ENCODE data around the gene SLC29A3.

The SLC29A3 gene

GRCh38 chr10:71302451-71302850, 16.6 kb upstream of the SLC29A3 start:
- H3K4me3 ChIP-seq (ENCODE audit: low read length) = no peak overlapping the region
- no peak for DNase-seq (ENCODE audit: low read depth)
- TF ChIP-seq, protein P1, sequence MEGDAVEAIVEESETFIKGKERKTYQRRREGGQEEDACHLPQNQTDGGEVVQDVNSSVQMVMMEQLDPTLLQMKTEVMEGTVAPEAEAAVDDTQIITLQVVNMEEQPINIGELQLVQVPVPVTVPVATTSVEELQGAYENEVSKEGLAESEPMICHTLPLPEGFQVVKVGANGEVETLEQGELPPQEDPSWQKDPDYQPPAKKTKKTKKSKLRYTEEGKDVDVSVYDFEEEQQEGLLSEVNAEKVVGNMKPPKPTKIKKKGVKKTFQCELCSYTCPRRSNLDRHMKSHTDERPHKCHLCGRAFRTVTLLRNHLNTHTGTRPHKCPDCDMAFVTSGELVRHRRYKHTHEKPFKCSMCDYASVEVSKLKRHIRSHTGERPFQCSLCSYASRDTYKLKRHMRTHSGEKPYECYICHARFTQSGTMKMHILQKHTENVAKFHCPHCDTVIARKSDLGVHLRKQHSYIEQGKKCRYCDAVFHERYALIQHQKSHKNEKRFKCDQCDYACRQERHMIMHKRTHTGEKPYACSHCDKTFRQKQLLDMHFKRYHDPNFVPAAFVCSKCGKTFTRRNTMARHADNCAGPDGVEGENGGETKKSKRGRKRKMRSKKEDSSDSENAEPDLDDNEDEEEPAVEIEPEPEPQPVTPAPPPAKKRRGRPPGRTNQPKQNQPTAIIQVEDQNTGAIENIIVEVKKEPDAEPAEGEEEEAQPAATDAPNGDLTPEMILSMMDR (conservative IDR thresholded peaks at IDR 0.05; ENCODE audit: low read length) = no peak

GRCh38 chr10:71302874-71303568, 16.0 kb upstream of the SLC29A3 start:
- DNase-seq (ENCODE audit: low read depth) = peak; percentile 56
- H3K4me3 ChIP-seq (ENCODE audit: low read length) = no peak overlapping the region
- TF ChIP-seq, protein P1 (conservative IDR thresholded peaks at IDR 0.05; ENCODE audit: low read length) = peak; percentile 54

- H3K4me3 ChIP-seq (ENCODE audit: low read length) = no peak overlapping the region
- no peak for DNase-seq (ENCODE audit: low read depth)
- TF ChIP-seq, protein P1 (conservative IDR thresholded peaks at IDR 0.05; ENCODE audit: low read length) = no peak
Observed at GRCh38 chr10:71303569-71303907, 15.5 kb upstream of the SLC29A3 start.

GRCh38 chr10:71304914-71305313, 14.1 kb upstream of the SLC29A3 start:
- DNase-seq (ENCODE audit: low read depth) = no peak
- TF ChIP-seq, protein P1 (conservative IDR thresholded peaks at IDR 0.05; ENCODE audit: low read length) = no peak
- no peak overlapping the region for H3K4me3 ChIP-seq (ENCODE audit: low read length)

DNA sequence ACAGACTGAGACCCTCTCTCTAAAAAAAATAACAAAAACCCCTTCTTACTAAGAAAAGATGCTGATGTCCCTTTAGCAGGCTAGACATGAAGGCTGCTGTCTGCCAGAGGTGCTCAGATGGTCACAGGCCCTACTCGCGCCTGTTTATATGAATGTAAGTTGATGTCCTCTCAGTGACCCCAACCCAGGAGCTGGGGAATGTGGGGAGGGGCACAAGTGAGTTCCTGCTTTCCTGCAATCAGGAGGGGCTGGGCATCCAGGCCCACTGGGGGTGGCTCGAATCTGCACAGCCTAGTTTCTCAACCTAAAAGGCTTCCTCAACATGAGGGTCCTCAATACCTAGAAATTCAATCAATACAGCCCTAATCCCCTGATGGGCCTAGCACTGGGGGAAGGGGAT, 12.1 kb upstream of the SLC29A3 start:
- no peak for DNase-seq (ENCODE audit: low read depth)
- no peak overlapping the region for H3K4me3 ChIP-seq (ENCODE audit: low read length)
- TF ChIP-seq, protein P1 (conservative IDR thresholded peaks at IDR 0.05; ENCODE audit: low read length) = no peak

DNA sequence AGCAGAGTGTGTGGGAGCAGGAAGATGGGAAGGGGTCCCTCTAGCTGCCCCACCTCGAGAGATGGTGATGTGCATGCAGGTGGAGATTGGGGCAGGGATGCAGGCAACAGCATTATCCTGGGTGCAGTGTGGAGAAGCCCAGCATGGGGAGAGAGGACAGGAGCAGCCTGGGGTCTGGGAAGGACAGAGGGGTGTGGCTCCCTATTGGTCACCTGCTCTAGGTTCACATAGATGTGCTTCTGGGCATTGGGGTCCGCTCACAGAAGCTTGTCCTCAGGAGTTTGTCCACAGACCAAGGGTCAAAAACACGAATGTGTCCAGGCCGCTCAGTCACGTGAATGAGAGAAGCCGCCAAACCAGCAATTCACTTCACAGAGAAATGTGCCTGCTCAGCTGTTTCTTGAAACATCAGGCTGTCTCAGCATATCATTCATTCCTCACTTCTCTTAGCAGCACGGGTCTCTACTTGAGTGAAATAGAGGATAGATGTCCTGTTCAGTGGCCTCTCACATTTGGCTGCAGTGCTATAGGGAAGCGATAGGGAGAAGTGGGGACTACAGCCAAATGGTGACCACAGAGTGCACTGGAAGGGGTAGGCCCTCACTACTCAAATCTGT, 11.5 kb upstream of the SLC29A3 start:
- no peak for DNase-seq (ENCODE audit: low read depth)
- no peak overlapping the region for H3K4me3 ChIP-seq (ENCODE audit: low read length)
- TF ChIP-seq, protein P1 (conservative IDR thresholded peaks at IDR 0.05; ENCODE audit: low read length) = no peak

DNA sequence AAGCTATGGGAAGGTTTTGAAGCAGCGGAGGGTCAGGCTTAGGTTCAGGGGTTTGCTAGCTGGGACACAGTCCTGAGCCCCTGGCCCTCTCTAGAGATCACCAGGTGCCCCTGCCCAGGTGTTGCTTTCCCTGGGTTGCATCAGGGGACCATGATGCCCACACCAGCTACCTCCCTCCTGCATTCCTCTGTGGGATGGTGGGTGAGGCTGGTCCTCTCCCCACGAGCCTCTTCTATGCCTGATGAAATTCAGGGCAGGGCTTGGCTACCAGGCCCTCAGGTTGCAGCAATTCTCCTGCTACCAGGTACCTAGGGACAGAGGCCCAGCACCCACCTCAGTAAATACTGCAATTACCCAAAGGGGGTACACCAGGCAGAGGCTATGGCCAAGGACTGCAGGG, 10.8 kb upstream of the SLC29A3 start:
- H3K4me3 ChIP-seq (ENCODE audit: low read length) = no peak overlapping the region
- no peak for DNase-seq (ENCODE audit: low read depth)
- TF ChIP-seq, protein P1 (conservative IDR thresholded peaks at IDR 0.05; ENCODE audit: low read length) = no peak
